Adrenal gland (tissue), 5 donors: ENCODE data around the gene CLEC2B.

Source experiments
- POLR2A ChIP-seq, 2 donors: fragments of 450-650 bp; IDR thresholded peaks; one replicate each; pipeline ENCODE4 v1.6.1; 2017; ENCODE audit warnings: antibody characterized with exemption in 2 of 2, mild to moderate bottlenecking in 2 of 2, moderate library complexity in 1 of 2
- TF ChIP-seq, protein P1 (sequence below), 6 experiments: fragments of 450-650 bp in 4 of 6; fragments of 200-600 bp in 2 of 6; sonication (generic) in 1 of 6; IDR thresholded peaks; 1 replicate in 5 of 6; 2 replicates in 1 of 6; pipeline versions ENCODE4 v1.5.1 to v1.8.0; 2016 to 2021; ENCODE audit warnings: antibody characterized with exemption in 6 of 6, mild to moderate bottlenecking in 2 of 6, moderate library complexity in 1 of 6
- donor health status: DM: no; HTN: no; CAD: no.

DNA sequence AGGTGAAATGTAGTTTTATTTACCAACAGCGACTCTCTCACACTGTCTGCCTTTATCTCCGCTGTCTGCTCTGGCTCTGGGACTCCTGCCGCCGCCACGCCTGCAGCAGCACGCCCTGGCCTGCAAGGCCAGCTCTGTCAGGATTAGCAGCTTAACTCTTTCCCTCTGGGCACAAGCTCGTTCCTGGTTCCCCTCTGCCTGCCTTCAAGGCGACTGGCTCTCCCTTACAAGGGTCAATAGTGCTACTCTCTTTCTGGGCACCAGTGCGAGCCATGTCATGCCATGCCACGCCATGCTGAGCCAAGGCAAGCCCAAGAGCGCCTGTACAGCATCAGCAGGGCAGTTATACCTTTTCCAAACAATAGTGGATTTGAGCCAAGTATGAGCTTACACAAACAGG, 3.6 kb upstream of the CLEC2B start:
- TF ChIP-seq POLR2A (IDR thresholded peaks at IDR 0.05) = no peak
- TF ChIP-seq, protein P1, sequence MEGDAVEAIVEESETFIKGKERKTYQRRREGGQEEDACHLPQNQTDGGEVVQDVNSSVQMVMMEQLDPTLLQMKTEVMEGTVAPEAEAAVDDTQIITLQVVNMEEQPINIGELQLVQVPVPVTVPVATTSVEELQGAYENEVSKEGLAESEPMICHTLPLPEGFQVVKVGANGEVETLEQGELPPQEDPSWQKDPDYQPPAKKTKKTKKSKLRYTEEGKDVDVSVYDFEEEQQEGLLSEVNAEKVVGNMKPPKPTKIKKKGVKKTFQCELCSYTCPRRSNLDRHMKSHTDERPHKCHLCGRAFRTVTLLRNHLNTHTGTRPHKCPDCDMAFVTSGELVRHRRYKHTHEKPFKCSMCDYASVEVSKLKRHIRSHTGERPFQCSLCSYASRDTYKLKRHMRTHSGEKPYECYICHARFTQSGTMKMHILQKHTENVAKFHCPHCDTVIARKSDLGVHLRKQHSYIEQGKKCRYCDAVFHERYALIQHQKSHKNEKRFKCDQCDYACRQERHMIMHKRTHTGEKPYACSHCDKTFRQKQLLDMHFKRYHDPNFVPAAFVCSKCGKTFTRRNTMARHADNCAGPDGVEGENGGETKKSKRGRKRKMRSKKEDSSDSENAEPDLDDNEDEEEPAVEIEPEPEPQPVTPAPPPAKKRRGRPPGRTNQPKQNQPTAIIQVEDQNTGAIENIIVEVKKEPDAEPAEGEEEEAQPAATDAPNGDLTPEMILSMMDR (IDR thresholded peaks at IDR 0.05) = no peak
